ENCODE results near the gene EFNA5.

EFNA5 gene

DNA sequence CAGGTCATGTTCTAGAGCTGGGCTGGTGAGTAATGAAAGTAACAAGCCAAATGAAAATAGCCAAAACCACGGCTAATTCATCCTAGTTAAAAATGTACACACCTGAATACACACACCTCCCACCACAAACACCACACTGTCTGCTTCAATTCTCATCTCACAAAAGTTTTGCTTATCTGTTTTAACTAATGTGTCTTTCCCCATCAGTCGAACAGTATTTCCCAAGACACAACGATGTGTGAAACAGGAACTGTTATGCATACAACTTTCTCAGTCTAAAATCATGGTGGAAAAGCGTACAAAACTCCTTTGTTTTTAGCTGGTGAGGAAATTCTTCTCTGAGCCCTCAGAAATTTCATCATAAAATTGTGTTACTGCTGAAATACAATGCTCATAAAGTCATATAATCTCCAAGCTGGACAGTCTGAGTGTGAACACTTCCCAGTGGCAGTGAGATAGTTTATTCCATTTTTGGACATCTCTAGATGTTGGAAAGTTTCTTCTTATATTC is 242.4 kb downstream of the EFNA5 start:
- H3K36me3 ChIP-seq (ENCODE audit: control insufficient read depth, low read depth, low read length) = no peaks in the 10 kb centered on the region

DNA sequence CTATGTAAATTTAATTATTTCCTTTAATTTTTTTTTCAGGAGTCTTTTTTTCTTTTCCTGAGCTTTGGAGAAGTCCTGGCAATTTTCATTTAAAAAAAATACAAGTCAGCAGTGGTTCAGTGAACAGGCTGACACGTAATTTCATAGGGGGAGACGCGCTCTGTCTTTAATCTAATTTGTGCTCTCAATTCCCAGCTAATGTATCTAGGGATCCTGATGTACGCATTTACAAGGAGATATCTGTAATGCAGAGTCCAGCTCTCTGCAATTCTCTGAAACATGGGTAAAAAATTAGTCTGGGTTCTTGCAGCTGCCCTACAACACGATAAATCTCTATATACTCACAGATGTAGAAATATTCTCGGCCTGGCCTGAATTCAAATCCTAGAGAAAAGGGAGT is 243.9 kb downstream of the EFNA5 start:
- Histone ChIP-seq H3K9me3 (ENCODE audit: control insufficient read depth, low read depth, low read length) (no peaks in the 10 kb centered on the region), H3K4me1 (ENCODE audit: control insufficient read depth, low read depth, low read length) (no peaks in the 10 kb centered on the region), H3K4me3 (ENCODE audit: low read length) (no peak overlapping the region), H3K36me3 (ENCODE audit: control insufficient read depth, low read depth, low read length) (no peaks in the 10 kb centered on the region), H3K9ac (ENCODE audit: low read length) (no peak overlapping the region), H3K27me3 (ENCODE audit: control insufficient read depth, insufficient read depth, low read length) (no peaks in the 10 kb centered on the region), H3K27ac (ENCODE audit: low read length) (no peak overlapping the region)

More for the DNA sequence above, 242.4 kb downstream of the EFNA5 start:
- Histone ChIP-seq H3K27me3 (ENCODE audit: control insufficient read depth, insufficient read depth, low read length) (no peaks in the 10 kb centered on the region), H3K27ac (ENCODE audit: low read length) (no peak overlapping the region), H3K9ac (ENCODE audit: low read length) (no peak overlapping the region), H3K4me1 (ENCODE audit: control insufficient read depth, low read depth, low read length) (no peaks in the 10 kb centered on the region), H3K4me3 (ENCODE audit: low read length) (no peak overlapping the region), H3K9me3 (ENCODE audit: control insufficient read depth, low read depth, low read length) (no peaks in the 10 kb centered on the region)

DNA sequence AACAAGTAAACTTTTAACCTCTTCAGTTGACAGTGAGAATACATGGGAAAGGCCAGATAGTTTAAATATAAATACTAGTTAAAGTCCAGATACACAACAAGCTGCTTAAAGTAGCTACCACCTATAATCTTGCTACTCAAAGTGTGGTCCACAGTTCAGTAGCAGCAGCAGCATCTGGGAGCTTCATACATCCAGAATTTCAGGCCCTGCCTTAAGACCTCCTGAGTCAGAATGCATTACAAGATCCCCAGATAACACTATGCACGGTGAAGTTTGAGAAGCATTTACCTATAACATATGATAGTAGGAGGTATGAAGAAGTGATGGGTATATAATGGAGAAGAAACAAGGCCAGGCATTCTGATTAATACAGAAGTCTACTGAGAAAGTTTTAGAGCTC is 244.5 kb downstream of the EFNA5 start:
- H3K9ac ChIP-seq (ENCODE audit: low read length) = no peak overlapping the region
- H3K27me3 ChIP-seq (ENCODE audit: control insufficient read depth, insufficient read depth, low read length) = no peaks in the 10 kb centered on the region
- no peaks in the 10 kb centered on the region for H3K4me1 ChIP-seq (ENCODE audit: control insufficient read depth, low read depth, low read length)
- H3K27ac ChIP-seq (ENCODE audit: low read length) = no peak overlapping the region
- no peaks in the 10 kb centered on the region for H3K9me3 ChIP-seq (ENCODE audit: control insufficient read depth, low read depth, low read length)
- H3K36me3 ChIP-seq (ENCODE audit: control insufficient read depth, low read depth, low read length) = no peaks in the 10 kb centered on the region
- H3K4me3 ChIP-seq (ENCODE audit: low read length) = no peak overlapping the region

GRCh38 chr5:107425541-107426031 is 245.2 kb downstream of the EFNA5 start:
- Histone ChIP-seq H3K36me3 (ENCODE audit: control insufficient read depth, low read depth, low read length) (no peaks in the 10 kb centered on the region), H3K4me3 (ENCODE audit: low read length) (no peak overlapping the region), H3K4me1 (ENCODE audit: control insufficient read depth, low read depth, low read length) (no peaks in the 10 kb centered on the region), H3K9ac (ENCODE audit: low read length) (no peak overlapping the region), H3K27me3 (ENCODE audit: control insufficient read depth, insufficient read depth, low read length) (no peaks in the 10 kb centered on the region), H3K9me3 (ENCODE audit: control insufficient read depth, low read depth, low read length) (no peaks in the 10 kb centered on the region), H3K27ac (ENCODE audit: low read length) (no peak overlapping the region)

DNA sequence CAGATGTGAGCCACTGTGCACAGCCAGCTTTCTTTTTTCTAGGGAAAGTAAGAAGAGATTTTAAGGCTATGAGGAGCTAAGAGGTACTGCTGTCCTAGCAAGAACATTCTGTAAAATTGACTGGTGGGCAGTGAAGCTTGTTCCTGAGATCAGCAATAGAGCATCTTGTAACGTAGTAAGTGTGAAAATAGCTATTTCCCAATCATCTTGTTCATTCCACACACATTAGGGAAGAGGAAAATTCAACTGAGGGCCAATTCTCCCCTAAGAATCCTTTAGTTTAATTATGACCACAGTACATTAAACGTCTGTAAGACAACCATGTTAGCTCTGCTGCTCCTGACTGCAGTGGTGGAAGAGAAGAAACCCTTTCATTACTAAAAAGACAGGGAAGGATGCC is 246.2 kb downstream of the EFNA5 start:
- H3K36me3 ChIP-seq (ENCODE audit: control insufficient read depth, low read depth, low read length) = no peaks in the 10 kb centered on the region
- no peaks in the 10 kb centered on the region for H3K9me3 ChIP-seq (ENCODE audit: control insufficient read depth, low read depth, low read length)
- no peaks in the 10 kb centered on the region for H3K4me1 ChIP-seq (ENCODE audit: control insufficient read depth, low read depth, low read length)
- H3K27ac ChIP-seq (ENCODE audit: low read length) = no peak overlapping the region
- H3K9ac ChIP-seq (ENCODE audit: low read length) = no peak overlapping the region
- no peak overlapping the region for H3K4me3 ChIP-seq (ENCODE audit: low read length)
- H3K27me3 ChIP-seq (ENCODE audit: control insufficient read depth, insufficient read depth, low read length) = no peaks in the 10 kb centered on the region

GRCh38 chr5:107422494-107422893 is 248.2 kb downstream of the EFNA5 start:
- Histone ChIP-seq H3K9me3 (ENCODE audit: control insufficient read depth, low read depth, low read length) (no peaks in the 10 kb centered on the region), H3K27ac (ENCODE audit: low read length) (no peak overlapping the region), H3K9ac (ENCODE audit: low read length) (no peak overlapping the region), H3K4me1 (ENCODE audit: control insufficient read depth, low read depth, low read length) (no peaks in the 10 kb centered on the region), H3K36me3 (ENCODE audit: control insufficient read depth, low read depth, low read length) (no peaks in the 10 kb centered on the region), H3K27me3 (ENCODE audit: control insufficient read depth, insufficient read depth, low read length) (no peaks in the 10 kb centered on the region), H3K4me3 (ENCODE audit: low read length) (no peak overlapping the region)

GRCh38 chr5:107419498-107419897 is 251.2 kb downstream of the EFNA5 start:
- H3K9ac ChIP-seq (ENCODE audit: low read length) = no peak overlapping the region
- no peak overlapping the region for H3K4me3 ChIP-seq (ENCODE audit: low read length)
- H3K27me3 ChIP-seq (ENCODE audit: control insufficient read depth, insufficient read depth, low read length) = no peaks in the 10 kb centered on the region
- H3K4me1 ChIP-seq (ENCODE audit: control insufficient read depth, low read depth, low read length) = peaks cover 7% of the 10 kb centered on the region
- no peaks in the 10 kb centered on the region for H3K9me3 ChIP-seq (ENCODE audit: control insufficient read depth, low read depth, low read length)
- no peaks in the 10 kb centered on the region for H3K36me3 ChIP-seq (ENCODE audit: control insufficient read depth, low read depth, low read length)
- no peak overlapping the region for H3K27ac ChIP-seq (ENCODE audit: low read length)

DNA sequence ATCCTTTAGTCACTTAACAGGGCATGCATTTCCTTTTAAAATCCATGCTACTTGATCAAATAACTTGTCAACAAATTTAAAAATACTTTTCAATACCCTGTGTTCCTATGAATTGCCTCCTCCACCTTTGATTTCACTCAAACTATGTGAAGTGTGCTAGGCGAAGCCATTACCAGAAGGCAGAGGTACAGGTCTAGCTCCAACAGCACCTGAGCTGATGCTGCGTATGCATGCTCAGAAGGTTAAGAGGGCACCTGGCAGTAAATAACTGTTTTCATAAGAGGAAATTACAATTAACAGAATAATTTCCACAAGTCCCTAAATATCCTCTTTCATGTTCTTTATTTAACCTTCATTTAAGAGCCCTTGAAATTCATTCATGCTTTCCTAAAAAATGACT is 251.8 kb downstream of the EFNA5 start:
- Histone ChIP-seq H3K4me3 (ENCODE audit: low read length) (no peak overlapping the region), H3K27ac (ENCODE audit: low read length) (no peak overlapping the region), H3K9me3 (ENCODE audit: control insufficient read depth, low read depth, low read length) (no peaks in the 10 kb centered on the region), H3K4me1 (ENCODE audit: control insufficient read depth, low read depth, low read length) (peaks cover 7% of the 10 kb centered on the region), H3K9ac (ENCODE audit: low read length) (no peak overlapping the region), H3K27me3 (ENCODE audit: control insufficient read depth, insufficient read depth, low read length) (no peaks in the 10 kb centered on the region), H3K36me3 (ENCODE audit: control insufficient read depth, low read depth, low read length) (no peaks in the 10 kb centered on the region)

- Histone ChIP-seq H3K36me3 (ENCODE audit: control insufficient read depth, low read depth, low read length) (no peaks in the 10 kb centered on the region), H3K27me3 (ENCODE audit: control insufficient read depth, insufficient read depth, low read length) (no peaks in the 10 kb centered on the region), H3K9ac (ENCODE audit: low read length) (no peak overlapping the region), H3K9me3 (ENCODE audit: control insufficient read depth, low read depth, low read length) (no peaks in the 10 kb centered on the region), H3K27ac (ENCODE audit: low read length) (no peak overlapping the region), H3K4me3 (ENCODE audit: low read length) (no peak overlapping the region), H3K4me1 (ENCODE audit: control insufficient read depth, low read depth, low read length) (peaks cover 7% of the 10 kb centered on the region)
These were observed 252.7 kb downstream of the EFNA5 start for GRCh38 chr5:107418071-107418470.

- Histone ChIP-seq H3K27ac (ENCODE audit: low read length) (no peak overlapping the region), H3K27me3 (ENCODE audit: control insufficient read depth, insufficient read depth, low read length) (no peaks in the 10 kb centered on the region), H3K36me3 (ENCODE audit: control insufficient read depth, low read depth, low read length) (no peaks in the 10 kb centered on the region), H3K4me1 (ENCODE audit: control insufficient read depth, low read depth, low read length) (peaks cover 7% of the 10 kb centered on the region), H3K9ac (ENCODE audit: low read length) (no peak overlapping the region), H3K4me3 (ENCODE audit: low read length) (no peak overlapping the region), H3K9me3 (ENCODE audit: control insufficient read depth, low read depth, low read length) (no peaks in the 10 kb centered on the region)
These were observed 255.0 kb downstream of the EFNA5 start for GRCh38 chr5:107415762-107416161.

DNA sequence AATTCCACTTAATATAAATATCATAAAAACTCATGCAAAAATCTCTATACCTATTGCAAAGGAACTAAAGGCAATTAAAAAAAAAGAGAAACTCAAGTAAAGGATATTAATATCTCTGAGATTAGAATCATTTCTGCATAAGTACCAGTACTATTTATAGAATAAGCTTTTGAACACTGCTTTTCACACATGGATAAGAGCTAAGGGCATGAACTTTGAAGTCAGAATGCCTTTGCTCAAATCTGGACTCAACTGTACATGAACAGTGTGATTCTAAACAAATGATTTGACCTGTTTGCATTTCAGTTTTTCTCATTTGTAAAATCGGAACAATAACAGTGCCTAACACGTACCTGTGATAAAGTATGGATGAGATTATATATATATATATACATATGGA is 255.9 kb downstream of the EFNA5 start:
- peaks cover 7% of the 10 kb centered on the region for H3K4me1 ChIP-seq (ENCODE audit: control insufficient read depth, low read depth, low read length)
- no peak overlapping the region for H3K9ac ChIP-seq (ENCODE audit: low read length)
- H3K9me3 ChIP-seq (ENCODE audit: control insufficient read depth, low read depth, low read length) = no peaks in the 10 kb centered on the region
- H3K4me3 ChIP-seq (ENCODE audit: low read length) = no peak overlapping the region
- no peak overlapping the region for H3K27ac ChIP-seq (ENCODE audit: low read length)
- H3K27me3 ChIP-seq (ENCODE audit: control insufficient read depth, insufficient read depth, low read length) = no peaks in the 10 kb centered on the region
- H3K36me3 ChIP-seq (ENCODE audit: control insufficient read depth, low read depth, low read length) = no peaks in the 10 kb centered on the region

DNA sequence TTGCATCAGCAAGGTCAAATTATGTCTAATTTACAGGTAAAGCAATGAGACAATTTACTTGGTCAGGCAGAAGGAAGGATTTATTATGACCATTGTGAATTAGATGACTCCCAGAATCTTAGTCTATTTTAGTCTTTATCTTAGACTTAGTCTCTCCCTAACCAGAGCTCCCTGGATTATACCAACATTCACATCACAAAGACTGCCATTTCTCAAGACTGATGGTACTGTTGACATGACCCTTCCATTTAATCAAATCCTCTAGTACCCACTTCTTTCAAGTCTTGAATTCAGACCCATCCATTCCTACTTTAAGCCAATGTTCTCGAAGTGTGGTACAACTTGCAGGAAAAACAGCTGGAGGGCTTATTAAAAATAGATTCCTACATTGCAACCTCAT is 257.0 kb downstream of the EFNA5 start:
- no peak overlapping the region for H3K27ac ChIP-seq (ENCODE audit: low read length)
- peaks cover 7% of the 10 kb centered on the region for H3K4me1 ChIP-seq (ENCODE audit: control insufficient read depth, low read depth, low read length)
- no peaks in the 10 kb centered on the region for H3K9me3 ChIP-seq (ENCODE audit: control insufficient read depth, low read depth, low read length)
- H3K36me3 ChIP-seq (ENCODE audit: control insufficient read depth, low read depth, low read length) = no peaks in the 10 kb centered on the region
- no peaks in the 10 kb centered on the region for H3K27me3 ChIP-seq (ENCODE audit: control insufficient read depth, insufficient read depth, low read length)
- no peak overlapping the region for H3K4me3 ChIP-seq (ENCODE audit: low read length)
- no peak overlapping the region for H3K9ac ChIP-seq (ENCODE audit: low read length)
